ENCODE measurements around the gene CLASP1. TPM values are rescaled to one million over a fixed set of nuclear protein-coding genes. Genes with fewer than 3 reads are reported as not detected.

Gene CLASP1
- total and polyA plus RNA-seq, 4 donors, result 7.5 to 50.0 (median 21.9) TPM

GRCh38 chr2:121627525-121628050 lies 21.7 kb downstream of the CLASP1 start (continued):
- TF ChIP-seq YY1 (IDR thresholded peaks at IDR 0.05) (no peak), HNF4G (IDR thresholded peaks at IDR 0.05) (no peak), NR2F2 (IDR thresholded peaks at IDR 0.05) (no peak), SP1 (IDR thresholded peaks at IDR 0.05) (no peak), GABPA (IDR thresholded peaks at IDR 0.05 in 1 of 2, conservative IDR thresholded peaks at IDR 0.05 in 1 of 2) (no peak), RAD21 (IDR thresholded peaks at IDR 0.05) (no peak), FOXA1 (IDR thresholded peaks at IDR 0.05) (no peak)

GRCh38 chr2:121626777-121627524 lies 22.3 kb downstream of the CLASP1 start:
- Histone ChIP-seq H3K4me3 (ENCODE audit: low read depth in 1 of 3, low read length in 3 of 3) (peak overlapping the region in 1 of 3 donors; percentile 44), H3K9me3 (ENCODE audit: control insufficient read depth in 4 of 4, low read length in 3 of 4) (no peaks in the 10 kb centered on the region), H3K9ac (ENCODE audit: low read depth in 1 of 2, low read length in 2 of 2) (no peak overlapping the region), H3K27ac (ENCODE audit: low read depth in 1 of 2, low read length in 2 of 2) (peak overlapping the region; percentile 31 to 49), H3K27me3 (ENCODE audit: control insufficient read depth in 4 of 4, insufficient read depth in 4 of 4, low read length in 3 of 4) (no peaks in the 10 kb centered on the region), H3K36me3 (ENCODE audit: control insufficient read depth in 4 of 4, insufficient read depth in 3 of 4, low read depth in 1 of 4, low read length in 3 of 4) (no peaks in the 10 kb centered on the region), H3K4me1 (ENCODE audit: control insufficient read depth in 4 of 4, insufficient read depth in 4 of 4, low read length in 3 of 4) (peaks cover 4 to 8% (median 7%) of the 10 kb centered on the region in 4 donors)
- no peak for DNase-seq (ENCODE audit: low spot score)
- 48% methylated on average over 4 of the region's 4 CpGs for WGBS
- no peak for TF ChIP-seq CTCF (IDR thresholded peaks at IDR 0.05; ENCODE audit: low read depth, low read length, missing input control)
- TF ChIP-seq RXRA (IDR thresholded peaks at IDR 0.05), result peak; percentile 46 to 63
- peak; percentile 25 for TF ChIP-seq HNF4G (IDR thresholded peaks at IDR 0.05)
- TF ChIP-seq NR2F2 (IDR thresholded peaks at IDR 0.05), result peak; percentile 79
- TF ChIP-seq HNF4A (conservative IDR thresholded peaks at IDR 0.05), result peak; percentile 42 to 54
- TF ChIP-seq YY1 (IDR thresholded peaks at IDR 0.05), result peak; percentile 67
- peak in 1 of 2 donors; percentile 58 for TF ChIP-seq JUND (IDR thresholded peaks at IDR 0.05)
- TF ChIP-seq FOXA1 (IDR thresholded peaks at IDR 0.05), result no peak
- TF ChIP-seq ATF3 (IDR thresholded peaks at IDR 0.05), result no peak
- no peak for TF ChIP-seq REST (IDR thresholded peaks at IDR 0.05)
- no peak for TF ChIP-seq ZBTB33 (IDR thresholded peaks at IDR 0.05)
- peak; percentile 73 for TF ChIP-seq SP1 (IDR thresholded peaks at IDR 0.05)
- TF ChIP-seq GABPA (IDR thresholded peaks at IDR 0.05 in 1 of 2, conservative IDR thresholded peaks at IDR 0.05 in 1 of 2), result no peak
- TF ChIP-seq RAD21 (IDR thresholded peaks at IDR 0.05), result peak; percentile 17 to 32
- TF ChIP-seq MAX (IDR thresholded peaks at IDR 0.05), result no peak
- TF ChIP-seq FOXA2 (IDR thresholded peaks at IDR 0.05), result no peak
- TF ChIP-seq EGR1 (IDR thresholded peaks at IDR 0.05; ENCODE audit: low read depth in 2 of 2), result no peak
- TF ChIP-seq TAF1 (conservative IDR thresholded peaks at IDR 0.05), result no peak
